OCI-LY1 (cell line): ENCODE measurements around the gene BRD1.

ENCODE experiments used
- H2AFZ ChIP-seq: fragments of 200-600 bp; sonication (generic), shearing (Covaris generic); 2 replicates; pipeline ENCODE4 v1.6.0; 2014; ENCODE audit warnings: antibody characterized with exemption, mild to moderate bottlenecking, low read length
- H3F3A ChIP-seq: fragments of 200-600 bp; sonication (generic), shearing (Covaris generic); 2 replicates; pipeline ENCODE4 v1.6.0; 2014; ENCODE audit warnings: mild to moderate bottlenecking, antibody characterized with exemption, low read length, moderate library complexity; ENCODE audit not compliant: insufficient read depth
- H3K27ac ChIP-seq: fragments of 200-600 bp; sonication (generic); 2 replicates; pipeline ENCODE4 v1.5.1; 2014; ENCODE audit warnings: low read length, mixed run types, mild to moderate bottlenecking, low read depth; ENCODE audit not compliant: poor library complexity, severe bottlenecking
- H3K27me3 ChIP-seq: fragments of 200-600 bp; sonication (generic); 2 replicates; pipeline ENCODE4 v1.6.0; 2014; ENCODE audit warnings: antibody characterized with exemption, mild to moderate bottlenecking, low read length, moderate library complexity; ENCODE audit not compliant: insufficient read depth
- H3K36me3 ChIP-seq: fragments of 200-600 bp; sonication (generic); 2 replicates; pipeline ENCODE4 v1.6.1; 2014; ENCODE audit warnings: mild to moderate bottlenecking, antibody characterized with exemption, low read length, moderate library complexity, mixed read lengths; ENCODE audit not compliant: insufficient read depth
- H3K4me1 ChIP-seq: fragments of 200-600 bp; sonication (generic); 2 replicates; pipeline ENCODE4 v1.5.1; 2014; ENCODE audit warnings: mild to moderate bottlenecking, low read length, moderate library complexity; ENCODE audit not compliant: insufficient read depth, severe bottlenecking
- H3K4me2 ChIP-seq: fragments of 200-600 bp; sonication (generic), shearing (Covaris generic); 2 replicates; pipeline ENCODE4 v1.6.1; 2014; ENCODE audit warnings: low read length
- H3K4me3 ChIP-seq: fragments of 200-600 bp; sonication (generic); 2 replicates; pipeline ENCODE4 v1.5.1; 2014; ENCODE audit warnings: low read length, low read depth, mild to moderate bottlenecking, mixed read lengths; ENCODE audit not compliant: poor library complexity, severe bottlenecking
- H3K79me2 ChIP-seq: fragments of 200-600 bp; shearing (Covaris generic); 2 replicates; pipeline ENCODE4 v1.6.1; 2016; ENCODE audit warnings: mixed run types, low read length, mixed read lengths; ENCODE audit not compliant: insufficient read depth
- H3K9ac ChIP-seq: fragments of 200-600 bp; sonication (generic), shearing (Covaris generic); 2 replicates; pipeline ENCODE4 v1.6.1; 2014; ENCODE audit warnings: mild to moderate bottlenecking, low read length, mixed read lengths
- H3K9me2 ChIP-seq: fragments of 200-600 bp; sonication (generic), shearing (Covaris generic); 2 replicates; pipeline ENCODE4 v1.6.1; 2014; ENCODE audit warnings: low read depth, mild to moderate bottlenecking, low read length, mixed read lengths
- H3K9me3 ChIP-seq: fragments of 200-600 bp; shearing (Covaris generic); 2 replicates; pipeline ENCODE4 v1.6.1; 2014; ENCODE audit warnings: low read length, mixed read lengths
- H4K20me1 ChIP-seq: fragments of 200-600 bp; sonication (generic), shearing (Covaris generic); 2 replicates; pipeline ENCODE4 v1.6.0; 2016; ENCODE audit warnings: mild to moderate bottlenecking, low read length; ENCODE audit not compliant: insufficient read depth
- EZH2 ChIP-seq: fragments of 200-600 bp; sonication (generic), shearing (Covaris generic); IDR thresholded peaks from 2 replicates; pipeline ENCODE4 v1.8.0; 2017; ENCODE audit warnings: borderline replicate concordance, mixed run types, mild to moderate bottlenecking, antibody characterized with exemption, low read length, moderate library complexity, mixed read lengths
- TF ChIP-seq, protein P1 (sequence below): fragments of 200-600 bp; sonication (generic), shearing (Covaris generic); IDR thresholded peaks from 2 replicates; pipeline ENCODE4 v1.5.1; 2017; ENCODE audit warnings: mild to moderate bottlenecking, antibody characterized with exemption, low read length, moderate library complexity, mixed read lengths

Gene BRD1

GRCh38 chr22:49751318-49751965, 76.2 kb downstream of the BRD1 start:
- Histone ChIP-seq H2AFZ (no peak overlapping the region), H4K20me1 (no peaks in the 10 kb centered on the region), H3K27ac (no peak overlapping the region), H3K4me1 (no peaks in the 10 kb centered on the region), H3K9ac (no peak overlapping the region), H3K36me3 (no peaks in the 10 kb centered on the region), H3K4me3 (no peak overlapping the region), H3K9me2 (no peaks in the 10 kb centered on the region), H3F3A (no peaks in the 10 kb centered on the region), H3K4me2 (no peak overlapping the region), H3K9me3 (no peaks in the 10 kb centered on the region), H3K27me3 (peaks cover 6% of the 10 kb centered on the region; the same call in 1 of the 2 replicates), H3K79me2 (no peaks in the 10 kb centered on the region)
- TF ChIP-seq EZH2, result no peak
- TF ChIP-seq, protein P1, sequence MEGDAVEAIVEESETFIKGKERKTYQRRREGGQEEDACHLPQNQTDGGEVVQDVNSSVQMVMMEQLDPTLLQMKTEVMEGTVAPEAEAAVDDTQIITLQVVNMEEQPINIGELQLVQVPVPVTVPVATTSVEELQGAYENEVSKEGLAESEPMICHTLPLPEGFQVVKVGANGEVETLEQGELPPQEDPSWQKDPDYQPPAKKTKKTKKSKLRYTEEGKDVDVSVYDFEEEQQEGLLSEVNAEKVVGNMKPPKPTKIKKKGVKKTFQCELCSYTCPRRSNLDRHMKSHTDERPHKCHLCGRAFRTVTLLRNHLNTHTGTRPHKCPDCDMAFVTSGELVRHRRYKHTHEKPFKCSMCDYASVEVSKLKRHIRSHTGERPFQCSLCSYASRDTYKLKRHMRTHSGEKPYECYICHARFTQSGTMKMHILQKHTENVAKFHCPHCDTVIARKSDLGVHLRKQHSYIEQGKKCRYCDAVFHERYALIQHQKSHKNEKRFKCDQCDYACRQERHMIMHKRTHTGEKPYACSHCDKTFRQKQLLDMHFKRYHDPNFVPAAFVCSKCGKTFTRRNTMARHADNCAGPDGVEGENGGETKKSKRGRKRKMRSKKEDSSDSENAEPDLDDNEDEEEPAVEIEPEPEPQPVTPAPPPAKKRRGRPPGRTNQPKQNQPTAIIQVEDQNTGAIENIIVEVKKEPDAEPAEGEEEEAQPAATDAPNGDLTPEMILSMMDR, result no peak

- Histone ChIP-seq H3K27me3 (peaks cover 4% of the 10 kb centered on the region; the same call in 1 of the 2 replicates), H3K9me3 (peaks cover 9% of the 10 kb centered on the region; the same call in 1 of the 2 replicates), H3K27ac (no peak overlapping the region), H3K4me3 (no peak overlapping the region), H4K20me1 (no peaks in the 10 kb centered on the region), H3K9me2 (no peaks in the 10 kb centered on the region), H3K9ac (no peak overlapping the region), H3K36me3 (no peaks in the 10 kb centered on the region), H2AFZ (no peak overlapping the region), H3K4me1 (no peaks in the 10 kb centered on the region), H3K4me2 (no peak overlapping the region), H3F3A (no peaks in the 10 kb centered on the region), H3K79me2 (no peaks in the 10 kb centered on the region)
- TF ChIP-seq EZH2, result no peak
- TF ChIP-seq, protein P1, result no peak
Observed at GRCh38 chr22:49749885-49750510, 77.7 kb downstream of the BRD1 start.

DNA sequence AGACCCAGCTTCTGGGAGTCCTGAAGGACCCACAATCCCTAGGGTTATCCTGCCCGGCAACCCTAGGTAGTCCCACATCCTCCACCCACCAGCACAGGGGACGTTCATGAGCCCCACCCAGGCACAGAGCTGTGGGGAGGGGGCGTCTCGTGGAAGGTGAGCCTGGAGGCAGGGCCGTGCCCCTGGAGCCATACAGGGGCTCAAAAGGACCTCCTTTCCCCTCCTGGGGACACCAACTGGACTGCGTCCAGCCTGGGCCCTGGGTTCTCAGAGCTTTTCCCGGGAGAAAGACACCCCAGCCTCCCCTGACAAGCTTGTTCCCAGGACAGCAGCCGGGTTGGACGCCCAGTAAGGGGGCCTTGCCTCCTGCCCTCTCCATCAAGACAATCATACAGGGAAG, 78.4 kb downstream of the BRD1 start:
- Histone ChIP-seq H3K4me1 (no peaks in the 10 kb centered on the region), H3K9me3 (peaks cover 13% of the 10 kb centered on the region; the same call in 1 of the 2 replicates), H3K27ac (no peak overlapping the region), H3K9ac (no peak overlapping the region), H2AFZ (no peak overlapping the region), H3K4me3 (no peak overlapping the region), H3K4me2 (no peak overlapping the region), H3K27me3 (peaks cover 4% of the 10 kb centered on the region; the same call in 1 of the 2 replicates), H3K9me2 (no peaks in the 10 kb centered on the region), H4K20me1 (no peaks in the 10 kb centered on the region), H3K79me2 (no peaks in the 10 kb centered on the region), H3K36me3 (no peaks in the 10 kb centered on the region), H3F3A (no peaks in the 10 kb centered on the region)
- TF ChIP-seq EZH2, result no peak
- TF ChIP-seq, protein P1, result no peak
